ENCODE results near the gene CIAO2A.

The CIAO2A gene

GRCh38 chr15:64070965-64071851 lies 22.4 kb downstream of the CIAO2A start:
- no peak for TF ChIP-seq MYC (IDR thresholded peaks at IDR 0.05; ENCODE audit: low read depth, low read length)
- TF ChIP-seq CTCF (IDR thresholded peaks at IDR 0.05; ENCODE audit: low read depth, low read length), result no peak
- TF ChIP-seq MAX (IDR thresholded peaks at IDR 0.05; ENCODE audit: low read depth, low read length), result no peak
- TF ChIP-seq POLR2A (IDR thresholded peaks at IDR 0.05; ENCODE audit: extremely low read depth, insufficient read length), result no peak
- DNase-seq (ENCODE audit: low read depth), result no peak
- no peak overlapping the region for H3K4me3 ChIP-seq (ENCODE audit: low read depth, low read length)

GRCh38 chr15:64070106-64070505 lies 23.5 kb downstream of the CIAO2A start:
- TF ChIP-seq MYC (IDR thresholded peaks at IDR 0.05; ENCODE audit: low read depth, low read length), result no peak
- TF ChIP-seq CTCF (IDR thresholded peaks at IDR 0.05; ENCODE audit: low read depth, low read length), result no peak
- TF ChIP-seq POLR2A (IDR thresholded peaks at IDR 0.05; ENCODE audit: extremely low read depth, insufficient read length), result no peak
- TF ChIP-seq MAX (IDR thresholded peaks at IDR 0.05; ENCODE audit: low read depth, low read length), result no peak
- no peak overlapping the region for H3K4me3 ChIP-seq (ENCODE audit: low read depth, low read length)
- DNase-seq (ENCODE audit: low read depth), result no peak

- H3K4me3 ChIP-seq (ENCODE audit: low read depth, low read length), result no peak overlapping the region
- peak; percentile 23 for DNase-seq (ENCODE audit: low read depth)
- TF ChIP-seq CTCF (IDR thresholded peaks at IDR 0.05; ENCODE audit: low read depth, low read length) (no peak), MAX (IDR thresholded peaks at IDR 0.05; ENCODE audit: low read depth, low read length) (no peak), MYC (IDR thresholded peaks at IDR 0.05; ENCODE audit: low read depth, low read length) (no peak), POLR2A (IDR thresholded peaks at IDR 0.05; ENCODE audit: extremely low read depth, insufficient read length) (no peak)
Observed at GRCh38 chr15:64068133-64068532, 25.5 kb downstream of the CIAO2A start.

- peak; percentile 81 for DNase-seq (ENCODE audit: low read depth)
- TF ChIP-seq POLR2A (IDR thresholded peaks at IDR 0.05; ENCODE audit: extremely low read depth, insufficient read length), result no peak
- 0 out of 2 replicates have a peak, but pooled peaks have one; percentile 27 for TF ChIP-seq MAX (IDR thresholded peaks at IDR 0.05; ENCODE audit: low read depth, low read length)
- TF ChIP-seq CTCF (IDR thresholded peaks at IDR 0.05; ENCODE audit: low read depth, low read length), result peak; percentile 66
- peak; percentile 56; the same call in 1 of the 2 replicates for TF ChIP-seq MYC (IDR thresholded peaks at IDR 0.05; ENCODE audit: low read depth, low read length)
- H3K4me3 ChIP-seq (ENCODE audit: low read depth, low read length), result no peak overlapping the region
Observed at GRCh38 chr15:64067564-64068030, 26.0 kb downstream of the CIAO2A start.

- H3K4me3 ChIP-seq (ENCODE audit: low read depth, low read length), result no peak overlapping the region
- DNase-seq (ENCODE audit: low read depth), result no peak
- TF ChIP-seq POLR2A (IDR thresholded peaks at IDR 0.05; ENCODE audit: extremely low read depth, insufficient read length) (no peak), MYC (IDR thresholded peaks at IDR 0.05; ENCODE audit: low read depth, low read length) (no peak), CTCF (IDR thresholded peaks at IDR 0.05; ENCODE audit: low read depth, low read length) (no peak), MAX (IDR thresholded peaks at IDR 0.05; ENCODE audit: low read depth, low read length) (no peak)
Observed at GRCh38 chr15:64066451-64066850, 27.2 kb downstream of the CIAO2A start.
